Adipose tissue (tissue), 3 donors: ENCODE data around the gene CACNB1. TPM values are rescaled to one million over a fixed set of nuclear protein-coding genes. Genes with fewer than 3 reads are reported as not detected.
"Not testable (repeated sequence)": the region's sequence is repeated elsewhere in the genome, so short reads cannot be mapped to it uniquely, and the experiment has no call there.

Source experiments
- H3K27ac ChIP-seq: one replicate; pipeline ENCODE4 v1.5.1; 2013; ENCODE audit warnings: low read depth, low read length
- WGBS, 3 donors: extraction: QIAGEN DNeasy Blood & Tissue Kit; methylation state at CpG; one replicate each; pipeline ENCODE4 v1.1.7; 2013; 5-methylcytosine and 5-hydroxymethylcytosine counted together
- polyA plus RNA-seq, 3 donors: library from polyadenylated mRNA; stranded (reverse); fragments of 200-250 nt; gene quantifications; one replicate each; pipeline ENCODE4 v1.2.3, GENCODE V29; 2013
- donor health status: healthy with polysubstance abuse.
- donor health status: Bipolar disorder and iron deficiency.
- donor health status: healthy.

The CACNB1 gene
- polyA plus RNA-seq, 3 donors = 1.4 to 4.6 (median 1.5) TPM

GRCh38 chr17:39144416-39144840 is 53.0 kb downstream of the CACNB1 start:
- H3K27ac ChIP-seq = no peak overlapping the region
- 18 to 27% (median 22%) methylated on average over 9 of the region's 9 CpGs for WGBS, 3 donors

- 59 to 81% (median 71%) methylated on average over 7 of the region's 7 CpGs for WGBS, 3 donors
- no peak overlapping the region for H3K27ac ChIP-seq
These were observed 53.8 kb downstream of the CACNB1 start for GRCh38 chr17:39143552-39144093.

DNA sequence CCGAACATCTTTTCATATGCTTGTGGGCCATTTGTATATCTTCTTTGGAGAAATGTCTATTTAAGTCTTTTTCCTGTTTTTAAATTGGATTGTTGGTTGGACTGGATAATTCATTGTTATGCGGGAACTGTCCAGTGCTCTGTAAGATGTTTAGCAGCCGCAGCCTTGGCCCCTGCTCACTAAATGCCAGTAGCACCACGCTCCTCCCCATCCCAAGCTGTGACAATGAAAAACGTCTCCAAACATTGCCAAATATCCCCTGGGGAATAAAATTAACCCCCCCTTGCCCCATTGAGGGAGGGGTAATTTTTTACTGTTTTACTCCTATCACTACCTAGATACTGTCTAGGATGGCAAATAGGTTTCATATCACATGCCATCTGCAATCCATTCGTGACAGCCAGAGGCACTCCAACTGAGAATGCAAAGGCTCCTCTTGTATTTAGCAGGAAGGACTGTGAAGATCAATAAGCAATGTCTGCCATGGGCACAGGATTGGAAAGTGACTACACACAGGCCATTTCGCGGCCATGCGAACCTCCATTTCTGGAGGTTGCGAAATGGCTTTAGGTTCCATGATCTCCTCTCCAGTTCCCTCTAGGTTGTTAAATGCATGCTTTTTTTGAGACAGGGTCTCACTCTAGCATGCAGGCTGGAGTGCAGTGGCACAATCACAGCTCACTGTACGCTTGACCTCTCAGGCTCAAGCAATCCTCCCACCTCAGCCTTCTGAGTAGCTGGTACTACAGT is 55.4 kb downstream of the CACNB1 start:
- WGBS, 3 donors = 85 to 89% (median 89%) methylated on average over 11 of the region's 11 CpGs
- H3K27ac ChIP-seq = no peak overlapping the region

DNA sequence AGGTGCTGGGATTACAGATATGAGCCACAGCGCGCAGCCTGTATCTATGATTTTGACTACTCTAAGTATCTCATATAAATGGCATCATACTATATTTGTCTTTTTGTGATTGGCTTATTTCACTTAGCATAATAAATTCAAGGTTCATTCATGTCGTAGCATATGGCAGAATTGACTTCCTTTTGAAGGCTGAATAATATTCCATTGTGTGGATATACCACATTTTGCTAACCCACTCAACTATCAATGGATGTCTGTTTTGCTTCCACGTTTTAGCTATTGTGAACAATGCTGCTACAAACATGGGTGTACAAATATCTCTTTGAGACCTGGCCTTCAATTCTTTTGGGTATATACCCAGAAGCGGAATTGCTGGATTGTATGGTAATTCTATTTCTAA is 56.2 kb downstream of the CACNB1 start:
- WGBS, 3 donors = 95 to 97% (median 97%) methylated on average over 5 of the region's 5 CpGs

DNA sequence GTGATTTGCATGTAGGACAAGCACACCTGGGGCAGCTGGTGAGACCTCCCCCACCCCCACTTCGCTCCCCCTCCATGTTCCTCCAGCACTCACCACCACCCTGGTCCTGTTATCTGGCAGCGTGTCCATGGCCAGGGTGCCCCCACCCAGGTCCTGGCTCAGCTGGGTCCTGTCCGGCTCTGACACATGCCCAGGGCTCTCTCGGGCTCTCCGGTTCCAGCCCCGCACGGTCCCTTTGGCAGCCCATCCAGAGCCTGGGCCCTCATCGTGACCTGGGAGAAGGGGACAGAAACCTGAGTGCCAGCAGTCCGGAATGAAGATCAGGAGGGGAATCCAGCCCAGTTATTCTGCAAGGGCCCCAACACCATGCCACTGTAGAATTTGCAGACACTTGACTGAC is 57.9 kb downstream of the CACNB1 start:
- 90 to 96% (median 94%) methylated on average over 9 of the region's 9 CpGs for WGBS, 3 donors
- no peak overlapping the region for H3K27ac ChIP-seq

More for the DNA sequence above, 56.2 kb downstream of the CACNB1 start:
- H3K27ac ChIP-seq = no peak overlapping the region

DNA sequence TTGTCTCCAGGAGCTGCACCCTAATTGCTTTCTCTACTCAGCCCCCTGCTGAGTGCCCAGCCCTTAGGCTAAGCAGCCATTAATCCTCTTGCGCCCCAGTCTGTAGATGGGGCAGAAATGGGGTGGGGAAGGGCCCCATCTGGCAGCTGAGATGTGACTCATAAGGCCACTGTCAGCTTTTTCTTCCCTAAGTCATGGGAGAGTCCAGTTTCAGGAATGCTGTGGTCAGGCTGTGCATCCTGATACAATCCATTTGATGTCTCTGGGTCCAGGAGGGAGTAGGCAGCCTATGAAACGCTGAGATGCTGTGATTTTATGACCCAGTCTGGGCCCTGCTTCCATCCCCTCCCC is 58.3 kb downstream of the CACNB1 start:
- 77 to 84% (median 78%) methylated on average over 2 of the region's 2 CpGs for WGBS, 3 donors
- H3K27ac ChIP-seq = no peak overlapping the region

DNA sequence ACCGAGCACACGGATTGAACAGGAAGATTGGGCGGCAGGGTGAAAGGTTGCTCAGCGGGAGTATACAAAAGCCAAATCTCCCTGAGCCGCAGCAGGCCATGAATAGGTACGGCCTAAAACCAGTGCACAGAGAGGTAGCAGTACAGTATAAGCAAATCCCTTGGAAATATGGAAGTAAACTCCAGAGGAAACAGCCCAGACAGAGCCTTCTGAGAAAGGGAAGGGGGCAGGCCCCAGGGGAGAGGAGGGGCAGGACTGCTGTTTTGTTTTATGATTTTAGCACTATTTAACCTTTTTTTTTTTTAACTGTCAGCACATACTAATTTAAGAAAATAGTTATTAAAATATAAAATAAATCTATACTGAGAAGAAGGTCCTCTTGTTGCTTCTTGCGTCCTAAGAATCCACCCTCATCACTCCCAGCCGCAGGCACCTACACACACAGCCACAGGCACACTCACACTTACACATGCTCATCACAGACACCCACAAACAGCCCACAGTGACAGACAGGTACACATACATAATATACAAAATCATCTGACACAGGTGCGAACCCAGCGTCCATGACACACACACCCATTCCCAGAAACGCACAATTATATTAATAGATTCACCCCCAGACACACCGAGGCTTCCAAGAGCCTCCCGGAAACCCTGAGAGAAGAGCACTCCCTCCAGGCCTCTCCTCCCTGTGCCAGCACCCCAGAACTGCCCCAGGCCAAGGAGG is 58.9 kb downstream of the CACNB1 start:
- H3K27ac ChIP-seq = no peak overlapping the region
- WGBS, 3 donors = 83 to 91% (median 90%) methylated on average over 13 of the region's 13 CpGs

DNA sequence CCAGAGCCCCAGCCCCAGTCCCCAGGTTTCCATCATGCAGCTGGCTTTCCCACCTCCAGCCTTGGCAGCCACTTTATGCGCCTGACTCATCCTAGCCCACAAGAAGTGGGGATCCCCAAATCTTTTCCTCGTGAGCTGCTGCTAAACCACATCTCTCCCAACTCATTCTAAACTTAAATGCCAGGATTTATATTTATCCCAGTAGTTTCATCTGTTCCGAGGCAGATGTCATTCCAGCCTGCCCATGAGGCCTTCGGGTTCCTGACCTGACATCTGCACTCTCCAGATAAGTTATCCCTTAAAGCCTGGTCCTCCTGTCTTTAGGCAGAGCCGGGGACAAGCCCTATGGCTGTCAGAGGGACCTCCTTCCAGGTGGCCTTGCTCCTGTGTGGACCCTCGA is 62.6 kb downstream of the CACNB1 start:
- no peak overlapping the region for H3K27ac ChIP-seq
- 71 to 86% (median 74%) methylated on average over 6 of the region's 6 CpGs for WGBS, 3 donors

DNA sequence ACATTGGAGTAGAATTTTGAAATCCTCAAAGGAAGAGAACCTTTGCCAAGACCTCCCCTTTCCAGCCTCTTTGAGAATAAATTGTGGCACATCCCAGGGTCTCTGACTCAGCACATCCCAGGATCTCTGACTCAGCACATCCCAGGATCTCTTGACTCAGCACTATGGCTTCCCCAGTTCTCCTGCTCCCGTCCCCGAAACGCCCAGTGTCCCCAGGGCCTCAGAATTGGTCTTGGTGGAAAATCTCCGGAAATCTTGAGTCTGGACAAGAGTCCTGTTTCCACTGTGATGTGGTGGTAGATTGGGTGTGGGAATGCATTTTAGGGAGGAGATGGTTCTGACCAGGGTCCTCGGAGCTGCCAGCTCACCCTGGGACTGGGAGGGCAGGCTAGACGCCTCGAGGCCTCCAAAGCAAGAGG is 65.3 kb downstream of the CACNB1 start:
- 61 to 72% (median 64%) methylated on average over 7 of the region's 7 CpGs for WGBS, 3 donors

DNA sequence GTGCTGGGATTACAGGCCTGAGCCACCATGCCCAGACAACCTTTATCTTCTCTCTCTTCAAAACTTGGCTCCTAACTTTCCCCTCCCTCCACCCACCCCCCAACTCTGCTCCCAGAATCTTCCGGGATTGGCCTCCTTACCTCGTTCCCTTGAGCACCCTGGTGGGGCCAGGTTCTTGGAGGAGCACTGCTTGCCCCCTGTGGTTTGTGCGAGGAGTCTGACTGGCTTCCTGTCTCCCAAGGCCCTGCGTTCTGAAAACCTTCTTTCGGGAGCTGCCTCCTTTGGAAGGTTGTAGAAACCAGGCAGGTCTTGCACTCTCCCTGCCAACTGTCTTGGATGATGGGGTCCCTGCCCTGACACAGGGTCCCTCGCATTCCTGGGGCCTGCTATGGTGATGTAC is 65.9 kb downstream of the CACNB1 start:
- 57 to 76% (median 66%) methylated on average over 6 of the region's 6 CpGs for WGBS, 3 donors
- no peak overlapping the region for H3K27ac ChIP-seq

More for the DNA sequence above, 65.3 kb downstream of the CACNB1 start:
- no peak overlapping the region for H3K27ac ChIP-seq

- no peak overlapping the region for H3K27ac ChIP-seq
- WGBS, 3 donors = 88 to 94% (median 91%) methylated on average over 3 of the region's 3 CpGs
These were observed 67.3 kb downstream of the CACNB1 start for GRCh38 chr17:39130205-39130604.

DNA sequence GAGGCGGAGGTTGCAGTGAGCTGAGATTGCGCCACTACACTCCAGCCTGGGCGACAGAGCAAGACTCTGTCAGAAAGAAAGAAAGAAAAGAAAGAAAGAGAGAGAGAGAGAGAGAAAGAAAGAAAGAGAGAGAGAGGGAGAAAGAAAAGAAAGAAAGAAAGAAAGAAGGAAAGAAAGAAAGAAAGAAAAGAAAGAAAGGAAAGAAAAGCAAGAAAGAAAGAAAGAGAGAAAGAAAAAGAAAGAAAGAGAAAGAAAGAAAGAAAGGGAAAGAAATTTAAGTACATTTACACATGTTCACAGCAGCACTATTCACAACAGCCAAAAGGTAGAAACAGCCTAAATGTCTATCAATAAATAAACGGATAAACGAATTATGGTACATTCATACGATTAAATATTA is 67.9 kb downstream of the CACNB1 start:
- 81 to 94% (median 86%) methylated on average over 6 of the region's 6 CpGs for WGBS, 3 donors
- H3K27ac ChIP-seq = not testable (repeated sequence)

DNA sequence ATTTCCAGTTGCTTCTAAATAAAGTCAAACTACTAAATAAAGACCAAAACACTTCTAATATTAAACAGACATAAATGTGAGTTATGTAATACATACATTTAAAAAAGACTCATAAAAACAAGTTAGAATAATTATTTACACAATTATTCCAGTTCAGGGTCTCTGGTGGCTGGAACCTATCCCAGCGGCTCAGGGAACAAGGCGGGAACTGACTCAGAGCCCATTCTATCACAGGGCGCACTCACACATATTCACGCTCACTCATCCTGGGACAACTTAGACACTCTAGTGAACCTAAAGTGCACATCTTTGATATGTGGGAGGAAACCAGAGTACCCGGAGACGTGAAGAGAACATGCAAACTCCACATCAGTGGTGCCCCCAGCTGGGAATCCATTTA is 71.0 kb downstream of the CACNB1 start:
- WGBS, 3 donors = 71 to 79% (median 73%) methylated on average over 6 of the region's 6 CpGs

DNA sequence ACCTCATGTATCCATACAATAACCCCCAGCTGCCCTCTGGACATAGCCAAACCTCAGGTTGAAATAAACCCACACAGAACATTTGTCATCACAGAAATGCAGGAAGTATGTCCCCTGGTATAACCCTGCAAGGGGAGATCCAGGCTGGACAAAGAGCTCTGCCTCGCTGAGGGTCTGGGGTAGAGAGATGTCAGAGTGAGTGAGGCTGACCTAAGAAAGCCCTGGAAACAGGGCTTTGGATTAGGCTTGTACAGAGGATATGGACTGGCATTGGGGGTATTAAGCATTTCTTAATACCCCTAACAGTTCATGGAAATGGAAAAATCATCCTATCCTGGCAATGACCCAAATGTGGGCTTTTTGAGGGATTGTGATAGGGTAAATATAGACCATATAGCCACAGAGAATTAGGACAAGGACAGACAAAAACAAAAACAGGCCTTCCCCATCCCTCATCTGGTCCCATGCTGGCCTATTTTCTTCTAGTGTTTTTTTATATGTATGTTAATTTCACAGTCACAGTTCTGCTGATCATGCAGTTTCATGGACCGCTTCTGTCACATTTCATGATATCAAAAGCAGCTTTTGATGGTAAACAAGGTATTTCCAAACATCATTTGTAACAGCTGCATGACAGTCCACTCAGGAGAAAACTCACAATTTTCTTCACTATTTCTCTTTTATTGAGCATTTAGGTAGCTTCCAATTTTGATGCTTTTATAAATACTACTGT is 72.2 kb downstream of the CACNB1 start:
- 88 to 96% (median 93%) methylated on average over 2 of the region's 2 CpGs for whole genome bisulfite sequencing, 3 donors
- no peak overlapping the region for H3K27ac ChIP-seq

More for the DNA sequence above, 71.0 kb downstream of the CACNB1 start:
- no peak overlapping the region for H3K27ac ChIP-seq

DNA sequence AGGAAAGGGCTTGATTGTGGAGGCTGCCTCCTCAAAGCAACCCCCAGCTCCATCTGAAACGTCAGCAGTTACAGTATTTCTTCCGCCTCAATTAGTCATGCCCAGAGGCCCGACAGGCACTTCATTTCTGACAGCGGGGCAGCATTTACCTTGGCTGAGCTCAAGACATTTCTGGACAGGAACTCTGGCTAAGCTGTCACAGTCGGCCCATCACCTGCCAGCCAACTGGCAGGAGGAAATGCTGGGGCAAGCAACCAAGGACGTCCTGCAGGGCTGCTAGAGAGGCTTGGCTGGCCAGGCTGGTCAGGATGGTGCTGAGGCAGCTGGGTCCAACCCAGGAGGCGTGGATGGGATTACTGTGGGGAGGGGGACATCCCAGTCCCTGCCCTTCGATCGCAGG is 73.8 kb downstream of the CACNB1 start:
- H3K27ac ChIP-seq = no peak overlapping the region
- WGBS, 3 donors = 64 to 85% (median 82%) methylated on average over 9 of the region's 9 CpGs
